LNCAP (cell line): ENCODE data around the gene EVX2.

Source experiments
- TF ChIP-seq, protein P1 (sequence below): fragments of 450-650 bp; IDR thresholded peaks from 2 replicates; pipeline ENCODE4 v1.5.1; 2017; ENCODE audit warnings: mild to moderate bottlenecking

The EVX2 gene

DNA sequence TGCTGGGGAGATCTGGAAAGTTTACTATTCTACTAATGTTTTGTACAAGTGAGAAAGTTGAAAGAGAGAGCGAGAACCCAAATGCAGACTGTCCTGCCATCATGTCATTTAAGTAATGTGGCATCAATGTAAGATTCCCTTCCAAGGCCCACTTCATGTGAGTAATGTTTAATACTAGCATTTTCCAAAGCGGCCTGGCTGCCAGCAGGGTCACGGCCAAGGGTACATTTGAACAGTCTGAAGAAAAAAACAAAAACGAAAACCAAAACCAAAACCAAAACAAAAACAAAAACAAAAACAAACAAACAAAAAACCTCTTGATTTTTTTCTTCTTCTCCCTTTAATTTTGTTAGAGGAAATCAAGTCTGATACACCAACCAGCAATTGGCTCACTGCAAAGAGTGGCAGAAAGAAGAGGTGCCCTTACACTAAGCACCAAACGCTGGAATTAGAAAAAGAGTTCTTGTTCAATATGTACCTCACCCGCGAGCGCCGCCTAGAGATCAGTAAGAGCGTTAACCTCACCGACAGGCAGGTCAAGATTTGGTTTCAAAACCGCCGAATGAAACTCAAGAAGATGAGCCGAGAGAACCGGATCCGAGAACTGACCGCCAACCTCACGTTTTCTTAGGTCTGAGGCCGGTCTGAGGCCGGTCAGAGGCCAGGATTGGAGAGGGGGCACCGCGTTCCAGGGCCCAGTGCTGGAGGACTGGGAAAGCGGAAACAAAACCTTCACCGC is 35.0 kb upstream of the EVX2 start:
- TF ChIP-seq, protein P1, sequence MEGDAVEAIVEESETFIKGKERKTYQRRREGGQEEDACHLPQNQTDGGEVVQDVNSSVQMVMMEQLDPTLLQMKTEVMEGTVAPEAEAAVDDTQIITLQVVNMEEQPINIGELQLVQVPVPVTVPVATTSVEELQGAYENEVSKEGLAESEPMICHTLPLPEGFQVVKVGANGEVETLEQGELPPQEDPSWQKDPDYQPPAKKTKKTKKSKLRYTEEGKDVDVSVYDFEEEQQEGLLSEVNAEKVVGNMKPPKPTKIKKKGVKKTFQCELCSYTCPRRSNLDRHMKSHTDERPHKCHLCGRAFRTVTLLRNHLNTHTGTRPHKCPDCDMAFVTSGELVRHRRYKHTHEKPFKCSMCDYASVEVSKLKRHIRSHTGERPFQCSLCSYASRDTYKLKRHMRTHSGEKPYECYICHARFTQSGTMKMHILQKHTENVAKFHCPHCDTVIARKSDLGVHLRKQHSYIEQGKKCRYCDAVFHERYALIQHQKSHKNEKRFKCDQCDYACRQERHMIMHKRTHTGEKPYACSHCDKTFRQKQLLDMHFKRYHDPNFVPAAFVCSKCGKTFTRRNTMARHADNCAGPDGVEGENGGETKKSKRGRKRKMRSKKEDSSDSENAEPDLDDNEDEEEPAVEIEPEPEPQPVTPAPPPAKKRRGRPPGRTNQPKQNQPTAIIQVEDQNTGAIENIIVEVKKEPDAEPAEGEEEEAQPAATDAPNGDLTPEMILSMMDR = peak; percentile 59

DNA sequence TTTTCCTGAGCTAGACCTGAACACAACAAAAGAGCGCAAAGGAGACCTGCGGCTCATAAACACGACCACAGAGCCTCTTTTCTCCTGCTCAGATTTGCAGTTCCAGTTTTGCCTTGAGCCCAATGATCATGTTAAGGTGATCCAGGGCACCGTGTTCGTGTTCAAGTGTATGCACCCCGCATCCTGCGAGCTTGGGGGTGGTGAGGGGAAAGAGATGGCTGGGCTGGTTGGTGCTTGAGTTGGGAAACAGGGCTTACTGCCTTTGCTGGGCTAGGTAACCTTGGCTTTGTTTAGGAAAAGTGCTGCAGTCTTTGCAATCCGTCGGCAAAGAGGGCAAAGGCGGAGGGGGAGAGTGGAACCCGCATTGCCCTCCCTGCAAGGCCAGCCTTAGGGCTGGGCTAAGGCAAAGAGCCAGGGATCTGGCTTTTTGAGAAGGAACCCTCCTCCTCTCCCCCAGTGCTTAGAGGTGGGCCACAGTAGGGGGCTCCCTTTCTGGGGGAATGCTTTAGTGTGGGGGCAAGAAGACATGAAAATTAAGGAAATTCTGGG is 34.1 kb upstream of the EVX2 start:
- TF ChIP-seq, protein P1 = no peak

DNA sequence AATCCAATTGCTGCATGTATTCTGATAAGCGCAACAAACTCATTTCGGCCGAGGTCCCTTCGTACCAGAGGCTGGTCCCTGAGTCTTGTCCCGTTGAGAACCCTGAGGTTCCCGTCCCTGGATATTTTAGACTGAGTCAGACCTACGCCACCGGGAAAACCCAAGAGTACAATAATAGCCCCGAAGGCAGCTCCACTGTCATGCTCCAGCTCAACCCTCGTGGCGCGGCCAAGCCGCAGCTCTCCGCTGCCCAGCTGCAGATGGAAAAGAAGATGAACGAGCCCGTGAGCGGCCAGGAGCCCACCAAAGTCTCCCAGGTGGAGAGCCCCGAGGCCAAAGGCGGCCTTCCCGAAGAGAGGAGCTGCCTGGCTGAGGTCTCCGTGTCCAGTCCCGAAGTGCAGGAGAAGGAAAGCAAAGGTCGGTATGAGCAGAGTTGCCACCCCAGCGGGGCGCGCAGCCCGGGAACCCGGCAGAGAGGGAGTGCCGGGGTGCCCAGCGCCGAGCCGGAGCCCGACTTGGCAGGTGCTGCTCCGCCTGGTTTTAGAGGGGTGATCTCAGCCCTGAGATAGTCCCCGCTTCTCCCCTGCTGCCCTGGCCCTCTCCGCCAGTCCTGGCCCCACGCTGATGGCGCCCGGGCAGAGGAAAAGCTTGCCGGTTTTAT is 33.5 kb upstream of the EVX2 start:
- TF ChIP-seq, protein P1 = no peak

DNA sequence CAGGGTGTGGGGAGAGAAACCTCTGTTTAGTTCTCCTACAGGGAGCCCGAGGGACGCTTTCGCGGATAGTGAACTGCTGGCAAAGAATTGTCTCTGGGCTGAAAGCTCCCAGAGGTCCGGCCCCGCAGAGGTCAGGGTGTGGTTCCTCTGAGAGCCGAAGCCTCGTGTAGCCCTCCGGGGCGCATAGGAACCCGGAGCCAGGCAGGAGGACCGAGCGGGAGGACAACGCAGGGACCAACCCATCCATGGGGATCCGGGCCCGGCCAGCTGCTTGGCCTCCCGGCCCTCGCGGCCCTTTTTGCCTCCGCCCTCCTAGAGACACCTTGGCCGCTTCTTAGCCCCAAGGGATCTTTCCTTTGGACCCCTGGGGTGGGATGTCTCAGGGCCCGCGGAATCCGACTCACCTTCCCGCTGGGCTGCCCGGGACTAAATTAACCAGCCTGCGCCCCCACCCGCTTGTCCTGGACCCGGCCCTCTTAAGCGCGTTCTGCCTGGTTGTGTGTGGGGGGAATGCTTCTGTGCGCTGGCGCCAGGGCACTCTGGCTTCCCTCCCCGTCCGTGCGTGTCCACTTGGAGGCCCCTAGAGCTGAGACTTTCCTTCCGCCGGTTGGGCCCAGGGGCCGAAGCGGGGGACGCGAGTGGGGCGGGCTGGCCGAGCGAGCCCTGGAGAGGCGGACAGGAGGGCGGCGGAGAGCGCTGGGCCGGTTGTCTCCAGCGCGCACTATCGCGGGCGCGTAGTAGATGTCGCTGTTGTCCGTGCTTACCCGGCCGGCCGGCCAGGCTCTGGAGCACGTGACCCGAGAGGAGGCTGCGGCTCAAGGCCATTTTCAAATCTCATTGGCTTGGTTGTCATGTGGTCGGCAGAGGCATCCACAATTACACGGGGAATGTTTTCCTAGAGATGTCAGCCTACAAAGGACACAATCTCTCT is 32.4 kb upstream of the EVX2 start, which contains the start of gene HOXD10:
Gene HOXD10, plus strand, starts transcription at position 896 of the 931 bp plus-strand sequence. CDS start 56 bp downstream, outside the sequence.
- TF ChIP-seq, protein P1 = no peak

DNA sequence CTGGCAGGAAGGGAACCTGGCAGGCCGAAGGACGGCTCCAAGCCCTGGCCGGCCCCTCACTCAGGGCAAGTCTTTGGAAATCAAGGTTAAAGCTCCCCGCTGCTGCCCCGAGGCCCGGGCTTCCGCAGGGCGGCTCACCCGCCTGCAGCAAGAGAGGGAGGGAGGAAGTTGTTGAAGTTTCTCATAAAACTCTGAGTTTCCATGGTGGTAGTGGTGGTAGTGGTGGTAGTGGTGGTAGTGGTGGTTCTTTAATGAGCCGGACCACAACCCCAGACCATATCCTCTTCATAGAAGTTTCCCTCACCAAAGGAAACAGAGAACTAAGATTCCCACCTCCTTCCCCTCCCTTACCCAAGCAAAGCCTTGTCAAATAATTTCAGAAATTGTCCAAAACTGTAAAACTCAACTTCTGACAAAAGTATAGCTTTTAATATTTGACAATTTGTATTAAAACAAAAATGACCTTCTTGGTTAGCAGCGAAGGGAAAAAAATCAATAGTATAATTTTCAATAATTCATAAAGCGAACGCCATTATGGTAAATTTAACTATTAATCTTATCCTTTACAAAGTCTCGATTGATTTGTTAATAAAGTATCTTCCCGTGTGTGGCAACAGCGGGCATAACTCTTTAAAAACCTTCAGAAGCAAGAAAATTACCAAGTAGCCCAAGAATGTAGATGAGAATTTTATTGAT is 31.3 kb upstream of the EVX2 start:
- TF ChIP-seq, protein P1 = no peak

DNA sequence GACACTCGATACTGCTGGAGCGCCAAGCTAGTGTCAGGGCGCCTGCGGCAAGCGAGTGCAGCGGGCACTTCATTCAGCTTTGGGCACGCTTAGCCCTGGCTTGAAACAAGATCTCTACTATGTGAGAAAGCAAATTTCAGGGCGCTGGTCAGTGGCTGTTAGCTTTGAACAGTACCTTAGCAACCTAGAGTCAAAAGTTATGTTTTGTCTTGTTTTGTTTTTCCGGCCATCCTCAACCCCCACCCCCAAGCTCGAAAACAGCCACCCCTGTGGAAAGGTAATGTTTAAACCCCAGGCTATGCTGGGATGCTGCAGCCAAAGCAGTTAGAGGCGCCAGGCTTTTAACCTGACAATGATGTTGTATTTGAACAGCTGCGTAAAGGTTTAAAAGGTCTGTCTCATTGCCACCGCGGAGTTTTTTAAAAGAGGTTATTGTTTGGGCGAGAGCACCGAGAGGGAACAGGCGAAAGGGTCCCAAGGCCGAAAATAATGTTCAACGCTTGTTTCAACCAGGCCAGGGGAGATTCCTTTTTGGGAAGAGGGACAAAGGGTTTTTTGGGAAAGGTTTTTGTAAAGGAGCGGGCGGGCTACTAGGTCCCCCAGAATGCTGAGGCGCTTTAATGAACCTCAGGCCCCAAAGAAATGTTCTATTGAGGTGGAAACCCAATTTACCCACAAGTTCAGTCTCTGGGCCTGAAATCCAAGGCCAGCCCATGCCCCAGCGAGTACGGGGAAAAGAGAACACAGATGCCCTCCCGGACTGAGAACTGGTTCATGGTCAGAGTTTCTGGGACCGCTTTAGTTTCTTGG is 30.6 kb upstream of the EVX2 start:
- TF ChIP-seq, protein P1 = no peak
